Measurements from ENCODE around the gene CLEC7A. TPM values are rescaled to one million over a fixed set of nuclear protein-coding genes. Genes with fewer than 3 reads are reported as not detected.

The CLEC7A gene
- total and polyA plus RNA-seq, 9 of the 15 experiments (the other 6 are each of a cell fraction or from before 2014, with no cell fraction given): 0.16 TPM; not detected in 8

GRCh38 chr12:10167599-10167998 lies 37.6 kb upstream of the CLEC7A start:
- H3K27me3 ChIP-seq (ENCODE audit: control insufficient read depth in 2 of 2, insufficient read depth in 2 of 2, low read length in 2 of 2): no peaks in the 10 kb centered on the region; a peak in 1 of 5 replicates
- no peaks in the 10 kb centered on the region for H3K36me3 ChIP-seq (ENCODE audit: control insufficient read depth, insufficient read depth, low read length)
- no peaks in the 10 kb centered on the region for H3K79me2 ChIP-seq (ENCODE audit: control insufficient read depth, insufficient read depth, low read length)
- in situ Hi-C loops (cut with MboI): no loop called here
- H3K9ac ChIP-seq (ENCODE audit: insufficient read depth in 1 of 2, low read depth in 2 of 2, low read length in 2 of 2): no peak overlapping the region
- no peaks in the 10 kb centered on the region for H4K20me1 ChIP-seq (replicated peaks; ENCODE audit: control insufficient read depth, insufficient read depth, low read length)
- no peak overlapping the region for H3K4me3 ChIP-seq
- intact Hi-C loops (cut with micrococcal nuclease): no loop called here
- no peaks in the 10 kb centered on the region for H3K4me1 ChIP-seq (replicated peaks in 1 of 2; ENCODE audit: control insufficient read depth in 2 of 2, insufficient read depth in 2 of 2, low read length in 2 of 2)
- peak; percentile 52 for TF ChIP-seq CEBPB (tag; IDR thresholded peaks at IDR 0.05)
- TF ChIP-seq, protein P1, sequence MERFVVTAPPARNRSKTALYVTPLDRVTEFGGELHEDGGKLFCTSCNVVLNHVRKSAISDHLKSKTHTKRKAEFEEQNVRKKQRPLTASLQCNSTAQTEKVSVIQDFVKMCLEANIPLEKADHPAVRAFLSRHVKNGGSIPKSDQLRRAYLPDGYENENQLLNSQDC (CRISPR knock-in tag; IDR thresholded peaks at IDR 0.05): no peak
- TF ChIP-seq CEBPG (CRISPR knock-in tag; IDR thresholded peaks at IDR 0.05): no peak
- TF ChIP-seq CEBPG (tag; conservative IDR thresholded peaks at IDR 0.05 in 1 of 2, IDR thresholded peaks at IDR 0.05 in 1 of 2): peak in 1 of 2 experiments; percentile 57; a peak in 1 of 4 replicates
- BruUV-seq (replicated peaks): no TSS peak
- CTCF ChIA-PET (ENCODE audit: low intra/inter-chr PET ratio): no interaction called here
- no peaks in the 10 kb centered on the region for H3K9me3 ChIP-seq (replicated peaks; ENCODE audit: control insufficient read depth, insufficient read depth, low read depth, low read length)
- ATAC-seq (no peak), DNase-seq (ENCODE audit: extremely low read depth in 1 of 4, low spot score in 3 of 4) (no peak), FAIRE-seq (no peak)
- H3K9me1 ChIP-seq (ENCODE audit: control insufficient read depth, insufficient read depth, low read length): no peaks in the 10 kb centered on the region
- H3K27ac ChIP-seq (ENCODE audit: extremely low read depth, low read depth, low read length): no peak overlapping the region
- POLR2A ChIA-PET: no interaction called here
- 1% methylated on average over 5 of the region's 5 CpGs for WGBS (ENCODE audit: insufficient coverage, low coverage, missing lambda C conversion rate)
- no peak overlapping the region for H2AFZ ChIP-seq (ENCODE audit: low read depth, low read length)
- H3K4me2 ChIP-seq (ENCODE audit: insufficient read depth, low read length): no peak overlapping the region

- H3K79me2 ChIP-seq (ENCODE audit: control insufficient read depth, insufficient read depth, low read length): no peaks in the 10 kb centered on the region
- H3K4me1 ChIP-seq (replicated peaks in 1 of 2; ENCODE audit: control insufficient read depth in 2 of 2, insufficient read depth in 2 of 2, low read length in 2 of 2): no peaks in the 10 kb centered on the region
- H3K9ac ChIP-seq (ENCODE audit: insufficient read depth in 1 of 2, low read depth in 2 of 2, low read length in 2 of 2): no peak overlapping the region
- no peak overlapping the region for H2AFZ ChIP-seq (ENCODE audit: low read depth, low read length)
- WGBS (ENCODE audit: insufficient coverage, low coverage, missing lambda C conversion rate): no CpG with 5 or more reads among the region's 1 CpG
- FAIRE-seq: no peak
- no peak overlapping the region for H3K27ac ChIP-seq (ENCODE audit: extremely low read depth, low read depth, low read length)
- DNase-seq (ENCODE audit: extremely low read depth in 1 of 4, low spot score in 3 of 4): no peak
- no peaks in the 10 kb centered on the region for H4K20me1 ChIP-seq (replicated peaks; ENCODE audit: control insufficient read depth, insufficient read depth, low read length)
- H3K4me3 ChIP-seq: no peak overlapping the region
- in situ Hi-C loops (cut with MboI): no loop called here
- no TSS peak for BruUV-seq (replicated peaks)
- H3K9me3 ChIP-seq (replicated peaks; ENCODE audit: control insufficient read depth, insufficient read depth, low read depth, low read length): no peaks in the 10 kb centered on the region
- POLR2A ChIA-PET: interaction anchor here (0.6 kb wide), 1 partner anchor 49 kb away, joined by 3 read pairs; no protein-coding TSS in a partner anchor
- intact Hi-C loops (cut with micrococcal nuclease): no loop called here
- H3K4me2 ChIP-seq (ENCODE audit: insufficient read depth, low read length): no peak overlapping the region
- H3K36me3 ChIP-seq (ENCODE audit: control insufficient read depth, insufficient read depth, low read length): no peaks in the 10 kb centered on the region
- no peaks in the 10 kb centered on the region for H3K9me1 ChIP-seq (ENCODE audit: control insufficient read depth, insufficient read depth, low read length)
- ATAC-seq: no peak
- CTCF ChIA-PET (ENCODE audit: low intra/inter-chr PET ratio): no interaction called here
- H3K27me3 ChIP-seq (ENCODE audit: control insufficient read depth in 2 of 2, insufficient read depth in 2 of 2, low read length in 2 of 2): no peaks in the 10 kb centered on the region; a peak in 1 of 5 replicates
- TF ChIP-seq, protein P2, sequence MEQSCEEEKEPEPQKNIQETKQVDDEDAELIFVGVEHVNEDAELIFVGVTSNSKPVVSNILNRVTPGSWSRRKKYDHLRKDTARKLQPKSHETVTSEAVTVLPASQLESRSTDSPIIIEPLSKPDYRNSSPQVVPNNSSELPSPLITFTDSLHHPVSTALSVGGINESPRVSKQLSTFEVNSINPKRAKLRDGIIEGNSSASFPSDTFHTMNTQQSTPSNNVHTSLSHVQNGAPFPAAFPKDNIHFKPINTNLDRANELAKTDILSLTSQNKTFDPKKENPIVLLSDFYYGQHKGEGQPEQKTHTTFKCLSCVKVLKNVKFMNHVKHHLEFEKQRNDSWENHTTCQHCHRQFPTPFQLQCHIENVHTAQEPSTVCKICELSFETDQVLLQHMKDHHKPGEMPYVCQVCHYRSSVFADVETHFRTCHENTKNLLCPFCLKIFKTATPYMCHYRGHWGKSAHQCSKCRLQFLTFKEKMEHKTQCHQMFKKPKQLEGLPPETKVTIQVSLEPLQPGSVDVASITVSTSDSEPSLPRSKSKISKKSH (CRISPR knock-in tag; IDR thresholded peaks at IDR 0.05): no peak
- TF ChIP-seq TSC22D4 (tag; IDR thresholded peaks at IDR 0.05) (no peak), SIRT6 (IDR thresholded peaks at IDR 0.05; ENCODE audit: low read depth, low read length) (no peak), ZNF77 (CRISPR knock-in tag; IDR thresholded peaks at IDR 0.05) (no peak), SMARCB1 (IDR thresholded peaks at IDR 0.05; ENCODE audit: insufficient read length, low read depth) (no peak), CUX1 (CRISPR knock-in tag; IDR thresholded peaks at IDR 0.05) (no peak)
These were observed 35.4 kb upstream of the CLEC7A start for GRCh38 chr12:10165421-10165820.

Measured in K562 (cell line).